C4-2B (cell line): Measurements from ENCODE around the gene BORCS5.

Experiments
- ZFX ChIP-seq: fragments of 450-650 bp; IDR thresholded peaks from 2 replicates; pipeline ENCODE4 v1.6.1; 2017
- TF ChIP-seq, protein P1 (sequence below): fragments of 450-650 bp; conservative IDR thresholded peaks from 2 replicates; pipeline ENCODE4 v1.5.1; 2017; ENCODE audit warnings: mild to moderate bottlenecking

DNA sequence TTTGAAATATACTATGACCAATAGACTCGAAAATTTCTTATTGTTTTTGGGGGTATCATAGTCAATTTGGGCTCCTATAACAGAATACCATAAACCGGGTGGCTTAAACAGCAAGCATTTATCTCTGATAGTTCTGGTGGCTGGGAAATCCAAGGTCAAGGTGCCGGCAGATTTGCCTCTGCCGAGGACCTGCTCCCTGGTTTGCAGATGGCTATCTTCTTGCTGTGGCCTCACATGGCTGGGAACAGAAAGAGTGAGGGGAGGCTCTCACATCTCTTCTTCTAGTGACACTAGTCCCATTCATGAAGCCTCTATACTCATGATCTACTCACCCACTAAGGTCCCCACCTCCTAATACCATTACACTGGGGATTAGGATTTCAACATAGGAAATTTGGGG is 70.7 kb downstream of the BORCS5 start:
- TF ChIP-seq, protein P1, sequence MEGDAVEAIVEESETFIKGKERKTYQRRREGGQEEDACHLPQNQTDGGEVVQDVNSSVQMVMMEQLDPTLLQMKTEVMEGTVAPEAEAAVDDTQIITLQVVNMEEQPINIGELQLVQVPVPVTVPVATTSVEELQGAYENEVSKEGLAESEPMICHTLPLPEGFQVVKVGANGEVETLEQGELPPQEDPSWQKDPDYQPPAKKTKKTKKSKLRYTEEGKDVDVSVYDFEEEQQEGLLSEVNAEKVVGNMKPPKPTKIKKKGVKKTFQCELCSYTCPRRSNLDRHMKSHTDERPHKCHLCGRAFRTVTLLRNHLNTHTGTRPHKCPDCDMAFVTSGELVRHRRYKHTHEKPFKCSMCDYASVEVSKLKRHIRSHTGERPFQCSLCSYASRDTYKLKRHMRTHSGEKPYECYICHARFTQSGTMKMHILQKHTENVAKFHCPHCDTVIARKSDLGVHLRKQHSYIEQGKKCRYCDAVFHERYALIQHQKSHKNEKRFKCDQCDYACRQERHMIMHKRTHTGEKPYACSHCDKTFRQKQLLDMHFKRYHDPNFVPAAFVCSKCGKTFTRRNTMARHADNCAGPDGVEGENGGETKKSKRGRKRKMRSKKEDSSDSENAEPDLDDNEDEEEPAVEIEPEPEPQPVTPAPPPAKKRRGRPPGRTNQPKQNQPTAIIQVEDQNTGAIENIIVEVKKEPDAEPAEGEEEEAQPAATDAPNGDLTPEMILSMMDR, result no peak
- TF ChIP-seq ZFX, result no peak
